Thoracic aorta (tissue), 2 donors: ENCODE measurements around the gene AGER. TPM values are rescaled to one million over a fixed set of nuclear protein-coding genes. Genes with fewer than 3 reads are reported as not detected.

Experiments
- ATAC-seq: fragments of 150-250 bp; one replicate; pipeline ENCODE4 v1.8.0; 2017; ENCODE audit warnings: low read depth; ENCODE audit not compliant: insufficient number of reproducible peaks, low FRiP score
- DNase-seq: peaks from one replicate; pipeline ENCODE4 v3.0.0-alpha.2; 2020; ENCODE audit warnings: low spot score
- H3K27ac ChIP-seq, 2 donors: fragments of 200-600 bp; sonication (generic); 1 replicate in 1 of 2; 2 replicates in 1 of 2; pipeline ENCODE4 v1.5.1; 2016; ENCODE audit warnings: mild to moderate bottlenecking in 2 of 2, moderate library complexity in 2 of 2
- H3K27me3 ChIP-seq: fragments of 200-600 bp; sonication (generic); replicated peaks from 2 replicates; pipeline ENCODE4 v1.6.0; 2016; ENCODE audit warnings: mild to moderate bottlenecking; ENCODE audit not compliant: insufficient read depth
- H3K36me3 ChIP-seq: fragments of 200-600 bp; sonication (generic); one replicate; pipeline ENCODE4 v1.5.1; 2016
- H3K4me1 ChIP-seq, 2 donors: fragments of 200-600 bp; sonication (generic); 1 replicate in 1 of 2; 2 replicates in 1 of 2; pipeline versions ENCODE4 v1.5.1 to v1.6.0; 2016; ENCODE audit warnings: low read depth in 2 of 2, mild to moderate bottlenecking in 1 of 2; ENCODE audit not compliant: control insufficient read depth in 1 of 2
- H3K4me3 ChIP-seq: fragments of 200-600 bp; sonication (generic); 2 replicates; pipeline ENCODE4 v1.5.1; 2016; ENCODE audit warnings: mild to moderate bottlenecking
- H3K9me3 ChIP-seq: fragments of 200-600 bp; sonication (generic); 2 replicates; pipeline ENCODE4 v1.5.1; 2016
- CTCF ChIP-seq: fragments of 200-600 bp; sonication (generic); IDR thresholded peaks from one replicate; pipeline ENCODE4 v1.5.1; 2019; ENCODE audit warnings: antibody characterized with exemption
- total RNA-seq, 2 donors: library from RNA; depleted of rRNA; stranded (reverse); fragments of >200 nt; gene quantifications; one replicate each; pipeline versions ENCODE4 v1.1.0 to v1.2.3, GENCODE V29; 2016

Gene AGER
- total RNA-seq, 2 donors from 2014 or later, result 1.8 to 3.8 TPM

- TF ChIP-seq CTCF, result no peak
- Histone ChIP-seq H3K27me3 (no peaks in the 10 kb centered on the region), H3K9me3 (no peaks in the 10 kb centered on the region), H3K4me3 (peak within 1 kb of the TSS; percentile 98), H3K36me3 (peaks cover 5% of the 10 kb centered on the region), H3K4me1 (peaks cover 22 to 40% of the 10 kb centered on the region in 2 donors), H3K27ac (peak within 1 kb of the TSS; percentile 94 to 96)
- DNase-seq (peak; percentile 83), ATAC-seq (peak; percentile 47)
Observed at GRCh38 chr6:32175711-32176475, 8.2 kb downstream of the AGER start, which contains the start of gene AGPAT1. AGPAT1 (minus strand) TSS chr6:32176084; CDS start chr6:32171496, 4,588 bp downstream.

- H3K36me3 ChIP-seq, result peaks cover 11% of the 10 kb centered on the region
- ATAC-seq (no peak), DNase-seq (no peak)
- H3K4me3 ChIP-seq, result peak overlapping the region; percentile 98
- H3K27ac ChIP-seq, result peak overlapping the region; percentile 82 to 96
- H3K9me3 ChIP-seq, result no peaks in the 10 kb centered on the region
- TF ChIP-seq CTCF, result no peak
- H3K27me3 ChIP-seq, result no peaks in the 10 kb centered on the region
- peaks cover 22 to 39% of the 10 kb centered on the region in 2 donors for H3K4me1 ChIP-seq
Observed at GRCh38 chr6:32175322-32175710, 8.7 kb downstream of the AGER start.

GRCh38 chr6:32174416-32174815, 9.6 kb downstream of the AGER start:
- no peak for DNase-seq
- Histone ChIP-seq H3K27ac (no peak overlapping the region), H3K4me3 (no peak overlapping the region), H3K36me3 (peaks cover 9% of the 10 kb centered on the region), H3K27me3 (no peaks in the 10 kb centered on the region), H3K4me1 (peaks cover 14 to 30% of the 10 kb centered on the region in 2 donors), H3K9me3 (no peaks in the 10 kb centered on the region)
- no peak for ATAC-seq
- TF ChIP-seq CTCF, result no peak

GRCh38 chr6:32173051-32173727, 10.9 kb downstream of the AGER start:
- Histone ChIP-seq H3K9me3 (no peaks in the 10 kb centered on the region), H3K27me3 (no peaks in the 10 kb centered on the region), H3K4me3 (no peak overlapping the region), H3K4me1 (peaks cover 8 to 21% of the 10 kb centered on the region in 2 donors), H3K27ac (no peak overlapping the region), H3K36me3 (peaks cover 17% of the 10 kb centered on the region)
- no peak for DNase-seq
- no peak for TF ChIP-seq CTCF
- no peak for ATAC-seq

- Histone ChIP-seq H3K36me3 (peaks cover 24% of the 10 kb centered on the region), H3K27ac (no peak overlapping the region), H3K9me3 (no peaks in the 10 kb centered on the region), H3K4me1 (peaks cover 4 to 14% of the 10 kb centered on the region in 2 donors), H3K27me3 (no peaks in the 10 kb centered on the region), H3K4me3 (no peak overlapping the region)
- TF ChIP-seq CTCF, result no peak
- DNase-seq (no peak), ATAC-seq (no peak)
Observed at GRCh38 chr6:32171234-32171633, 12.8 kb downstream of the AGER start.
